Gastroesophageal sphincter (tissue), 3 donors: ENCODE measurements around the gene NEMP1.

Source experiments
- POLR2A ChIP-seq, 2 donors: fragments of 450-650 bp; IDR thresholded peaks; one replicate each; pipeline ENCODE4 v1.6.1; 2017; ENCODE audit warnings: antibody characterized with exemption in 2 of 2, mild to moderate bottlenecking in 2 of 2, moderate library complexity in 1 of 2
- POLR2AphosphoS5 ChIP-seq: sonication (generic); formaldehyde crosslinking; IDR thresholded peaks from one replicate; pipeline ENCODE4 v1.6.1; 2017; ENCODE audit warnings: antibody characterized with exemption
- TF ChIP-seq, protein P1 (sequence below), 4 experiments: fragments of 200-600 bp in 2 of 4; fragments of 450-650 bp in 2 of 4; sonication (generic) in 1 of 4; IDR thresholded peaks; one replicate each; pipeline ENCODE4 v1.5.1; 2017 to 2019; ENCODE audit warnings: antibody characterized with exemption in 4 of 4, mild to moderate bottlenecking in 2 of 4, moderate library complexity in 2 of 4

DNA sequence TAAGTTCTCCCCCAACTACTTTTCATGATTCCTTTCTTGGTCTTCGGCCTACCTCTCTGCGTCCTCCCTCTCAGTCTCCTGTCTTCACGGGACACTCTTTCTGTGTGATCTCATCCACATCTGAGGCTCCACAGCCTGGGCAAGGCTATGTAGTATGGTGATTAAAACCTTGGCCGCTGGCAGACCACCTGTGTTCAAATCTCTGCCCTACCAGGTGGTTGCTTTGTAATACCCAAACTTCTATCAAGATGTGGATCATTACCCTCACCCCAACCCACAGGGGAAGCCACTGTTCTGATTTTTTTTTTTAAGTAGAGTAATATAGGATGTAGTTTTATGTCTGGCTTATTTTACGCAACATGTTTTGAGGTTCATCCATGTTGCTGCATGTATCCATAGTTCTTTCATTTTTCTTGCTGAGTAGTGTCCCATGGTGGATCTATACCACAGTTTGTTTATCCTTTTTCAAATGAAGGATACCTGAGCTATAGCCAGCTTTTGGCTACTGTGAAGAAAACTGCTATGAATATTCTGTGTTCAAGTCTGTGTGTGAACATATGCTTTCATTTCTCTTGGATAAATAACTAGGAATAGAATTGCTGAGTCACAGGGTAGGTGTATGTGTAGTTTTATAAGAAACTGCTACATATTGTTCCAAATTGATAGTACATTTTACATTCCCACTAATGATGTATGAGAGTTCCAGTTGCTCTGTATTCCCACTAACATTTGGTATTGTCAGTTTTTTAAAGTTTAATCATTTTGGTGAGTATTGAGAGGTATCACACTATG lies 40.9 kb upstream of the NEMP1 start:
- no peak for TF ChIP-seq POLR2AphosphoS5
- no peak for TF ChIP-seq POLR2A (IDR thresholded peaks at IDR 0.05)
- TF ChIP-seq, protein P1, sequence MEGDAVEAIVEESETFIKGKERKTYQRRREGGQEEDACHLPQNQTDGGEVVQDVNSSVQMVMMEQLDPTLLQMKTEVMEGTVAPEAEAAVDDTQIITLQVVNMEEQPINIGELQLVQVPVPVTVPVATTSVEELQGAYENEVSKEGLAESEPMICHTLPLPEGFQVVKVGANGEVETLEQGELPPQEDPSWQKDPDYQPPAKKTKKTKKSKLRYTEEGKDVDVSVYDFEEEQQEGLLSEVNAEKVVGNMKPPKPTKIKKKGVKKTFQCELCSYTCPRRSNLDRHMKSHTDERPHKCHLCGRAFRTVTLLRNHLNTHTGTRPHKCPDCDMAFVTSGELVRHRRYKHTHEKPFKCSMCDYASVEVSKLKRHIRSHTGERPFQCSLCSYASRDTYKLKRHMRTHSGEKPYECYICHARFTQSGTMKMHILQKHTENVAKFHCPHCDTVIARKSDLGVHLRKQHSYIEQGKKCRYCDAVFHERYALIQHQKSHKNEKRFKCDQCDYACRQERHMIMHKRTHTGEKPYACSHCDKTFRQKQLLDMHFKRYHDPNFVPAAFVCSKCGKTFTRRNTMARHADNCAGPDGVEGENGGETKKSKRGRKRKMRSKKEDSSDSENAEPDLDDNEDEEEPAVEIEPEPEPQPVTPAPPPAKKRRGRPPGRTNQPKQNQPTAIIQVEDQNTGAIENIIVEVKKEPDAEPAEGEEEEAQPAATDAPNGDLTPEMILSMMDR (IDR thresholded peaks at IDR 0.05), result no peak
